Measurements from ENCODE around the gene DHX9.

The DHX9 gene

GRCh38 chr1:182842265-182842664, 3.1 kb downstream of the DHX9 start:
- DNase-seq: no peak

- DNase-seq: no peak
Observed at GRCh38 chr1:182845379-182845778, 6.2 kb downstream of the DHX9 start.

- no peak for DNase-seq
Observed at GRCh38 chr1:182845894-182846293, 6.7 kb downstream of the DHX9 start.

GRCh38 chr1:182847105-182847504, 8.0 kb downstream of the DHX9 start:
- no peak for DNase-seq

- no peak for DNase-seq
Observed at GRCh38 chr1:182848736-182849135, 9.6 kb downstream of the DHX9 start.

GRCh38 chr1:182850319-182850718, 11.2 kb downstream of the DHX9 start:
- no peak for DNase-seq

- no peak for DNase-seq
Observed at GRCh38 chr1:182851825-182852224, 12.7 kb downstream of the DHX9 start.

GRCh38 chr1:182855911-182856310, 16.8 kb downstream of the DHX9 start:
- DNase-seq: no peak

GRCh38 chr1:182857212-182857611, 18.1 kb downstream of the DHX9 start:
- DNase-seq: no peak

GRCh38 chr1:182860658-182861057, 21.5 kb downstream of the DHX9 start:
- no peak for DNase-seq

- no peak for DNase-seq
Observed at GRCh38 chr1:182861994-182862393, 22.8 kb downstream of the DHX9 start.

GRCh38 chr1:182862827-182863226, 23.7 kb downstream of the DHX9 start:
- DNase-seq: no peak

- DNase-seq: no peak
Observed at GRCh38 chr1:182863940-182864339, 24.8 kb downstream of the DHX9 start.

- no peak for DNase-seq
Observed at GRCh38 chr1:182867861-182868260, 28.7 kb downstream of the DHX9 start.

- no peak for DNase-seq
Observed at GRCh38 chr1:182869241-182869666, 30.1 kb downstream of the DHX9 start.

- DNase-seq: no peak
Observed at GRCh38 chr1:182872881-182873280, 33.7 kb downstream of the DHX9 start.

- DNase-seq: no peak
Observed at GRCh38 chr1:182875889-182876288, 36.7 kb downstream of the DHX9 start.

- no peak for DNase-seq
Observed at GRCh38 chr1:182877331-182877730, 38.2 kb downstream of the DHX9 start.

GRCh38 chr1:182877842-182878241, 38.7 kb downstream of the DHX9 start:
- DNase-seq: no peak

GRCh38 chr1:182884872-182885271, 45.7 kb downstream of the DHX9 start:
- no peak for DNase-seq

- no peak for DNase-seq
Observed at GRCh38 chr1:182885591-182885990, 46.4 kb downstream of the DHX9 start.

GRCh38 chr1:182886985-182887384, 47.8 kb downstream of the DHX9 start:
- no peak for DNase-seq

- no peak for DNase-seq
Observed at GRCh38 chr1:182888736-182889531, 49.8 kb downstream of the DHX9 start.

- no peak for DNase-seq
Observed at GRCh38 chr1:182889997-182890396, 50.9 kb downstream of the DHX9 start.

Measured in cortex of kidney (tissue), 1 donor.